ENCODE measurements around the gene GALNT7. TPM values are rescaled to one million over a fixed set of nuclear protein-coding genes. Genes with fewer than 3 reads are reported as not detected.

GALNT7 gene
- total and polyA plus RNA-seq, 10 of the 15 experiments (the other 5 are each of a cell fraction or from before 2014, with no cell fraction given), result 14.2 to 33.2 (median 28.9) TPM

DNA sequence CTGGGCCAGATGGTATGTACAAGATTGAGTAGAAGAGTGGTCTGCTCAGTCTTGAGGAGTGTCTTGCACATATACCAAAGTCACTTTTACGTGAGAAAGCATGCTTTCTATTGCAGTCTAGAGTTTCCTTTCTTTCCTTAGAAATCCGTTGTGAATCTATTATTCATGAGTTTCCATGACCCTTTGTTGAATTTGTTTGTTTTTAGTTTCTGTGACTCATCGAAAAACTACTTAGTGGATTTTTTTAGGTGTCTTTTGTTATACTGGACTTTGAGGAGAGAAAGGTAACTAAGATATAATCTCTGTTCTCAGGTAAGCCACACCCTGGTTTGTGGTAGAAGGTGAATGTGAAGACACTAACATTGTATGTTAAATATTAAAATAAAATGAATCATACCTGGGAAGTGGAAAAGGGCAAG is 23.0 kb downstream of the GALNT7 start (continued):
- TF ChIP-seq, protein P1, sequence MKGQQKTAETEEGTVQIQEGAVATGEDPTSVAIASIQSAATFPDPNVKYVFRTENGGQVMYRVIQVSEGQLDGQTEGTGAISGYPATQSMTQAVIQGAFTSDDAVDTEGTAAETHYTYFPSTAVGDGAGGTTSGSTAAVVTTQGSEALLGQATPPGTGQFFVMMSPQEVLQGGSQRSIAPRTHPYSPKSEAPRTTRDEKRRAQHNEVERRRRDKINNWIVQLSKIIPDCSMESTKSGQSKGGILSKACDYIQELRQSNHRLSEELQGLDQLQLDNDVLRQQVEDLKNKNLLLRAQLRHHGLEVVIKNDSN (IDR thresholded peaks at IDR 0.05; ENCODE audit: borderline replicate concordance, extremely low read length, insufficient read depth, low read depth, low read length), result no peak
- TF ChIP-seq NFYA (IDR thresholded peaks at IDR 0.05; ENCODE audit: borderline replicate concordance, low read depth, low read length), result no peak

DNA sequence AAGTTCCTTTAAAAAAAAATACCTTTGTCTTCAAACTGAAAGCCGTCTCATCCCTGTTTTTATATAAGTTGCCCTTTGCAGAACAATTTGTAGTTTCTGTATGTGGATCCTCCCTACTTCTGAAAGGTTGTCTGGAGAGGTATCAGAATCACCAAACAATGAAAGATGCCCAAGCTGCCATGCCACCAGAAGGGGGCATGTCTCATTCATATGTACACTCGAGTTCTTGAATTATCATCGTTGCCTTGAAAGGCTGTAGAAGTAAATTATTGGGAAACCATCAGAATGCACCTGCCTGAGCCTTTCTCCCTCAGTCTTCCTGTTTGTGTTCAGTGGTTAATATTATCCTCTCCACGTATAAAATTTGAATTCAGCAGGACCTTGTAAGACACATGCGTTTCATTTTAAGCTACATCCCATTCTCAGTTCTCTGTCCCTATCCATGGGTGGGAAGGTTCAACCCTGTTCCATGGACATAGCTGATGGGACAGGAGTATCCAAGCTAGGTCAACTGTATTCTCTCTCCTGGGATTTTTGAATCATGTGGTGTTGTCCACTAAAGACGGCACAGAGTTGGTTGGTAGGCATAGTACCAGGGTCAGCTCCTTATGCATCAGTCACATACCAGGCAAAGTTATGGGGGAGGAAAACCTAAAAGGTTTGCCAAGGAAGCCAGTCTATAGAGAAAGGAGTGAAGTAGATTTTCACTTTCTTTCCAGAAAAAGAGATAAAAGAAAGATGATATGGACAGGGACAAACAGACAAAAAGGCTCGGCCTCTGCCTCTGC is 24.0 kb downstream of the GALNT7 start:
- Histone ChIP-seq H3K79me2 (ENCODE audit: control insufficient read depth, insufficient read depth, low read length) (peaks cover 39% of the 10 kb centered on the region), H4K20me1 (ENCODE audit: control insufficient read depth, insufficient read depth) (no peaks in the 10 kb centered on the region), H2AFZ (ENCODE audit: control insufficient read depth, low read depth, low read length) (no peak overlapping the region), H3K4me1 (ENCODE audit: control insufficient read depth, insufficient read depth, low read length) (peaks cover 15% of the 10 kb centered on the region; the same call in 1 of the 2 replicates), H3K36me3 (ENCODE audit: control insufficient read depth in 2 of 2, insufficient read depth in 2 of 2, low read length in 1 of 2) (no peaks in the 10 kb centered on the region), H3K4me2 (ENCODE audit: control insufficient read depth, insufficient read depth) (no peak overlapping the region), H3K9me3 (replicated peaks; ENCODE audit: control insufficient read depth, insufficient read depth, low read length) (no peaks in the 10 kb centered on the region; the same call in 2 of the 3 replicates), H3K4me3 (no peak overlapping the region), H3K27me3 (replicated peaks in 1 of 2; ENCODE audit: control insufficient read depth in 2 of 2, insufficient read depth in 2 of 2, low read length in 1 of 2) (no peaks in the 10 kb centered on the region), H3K9ac (ENCODE audit: control insufficient read depth, insufficient read depth, low read length) (no peak overlapping the region), H3K27ac (ENCODE audit: control insufficient read depth, insufficient read depth) (no peak overlapping the region)
- 92% methylated on average over 7 of the region's 7 CpGs for WGBS (ENCODE audit: insufficient coverage, insufficient replicate concordance, low lambda C conversion rate, missing lambda C conversion rate)
- ChIA-PET SMC1A (ENCODE audit: uncharacterized antibody, unreplicated experiment) (interaction anchor here (0.5 to 2.4 kb wide), 13 partner anchors 19 to 998 kb away, joined by 3 to 12 read pairs (median 4); no protein-coding TSS in a partner anchor), RAD21 (ENCODE audit: unreplicated experiment) (interaction anchor here (0.9 to 1.8 kb wide), 5 partner anchors 19 to 109 kb away, joined by 3 to 6 read pairs (median 4); no protein-coding TSS in a partner anchor), POLR2A (interaction anchor here (2.0 kb wide), 1 partner anchor 22 kb away, joined by 6 read pairs; no protein-coding TSS in a partner anchor), CTCF (interaction anchor here (0.7 to 2.0 kb wide), 13 partner anchors 11 to 228 kb away, joined by 3 to 25 read pairs (median 4); partner anchors contain the start of gene GALNT7)
- TF ChIP-seq EED (IDR thresholded peaks at IDR 0.05; ENCODE audit: low read depth) (no peak), RAD21 (IDR thresholded peaks at IDR 0.05; ENCODE audit: insufficient read depth, low read depth, low read length) (peak; percentile 34; the same call in 1 of the 2 replicates)
- TF ChIP-seq, protein P2, sequence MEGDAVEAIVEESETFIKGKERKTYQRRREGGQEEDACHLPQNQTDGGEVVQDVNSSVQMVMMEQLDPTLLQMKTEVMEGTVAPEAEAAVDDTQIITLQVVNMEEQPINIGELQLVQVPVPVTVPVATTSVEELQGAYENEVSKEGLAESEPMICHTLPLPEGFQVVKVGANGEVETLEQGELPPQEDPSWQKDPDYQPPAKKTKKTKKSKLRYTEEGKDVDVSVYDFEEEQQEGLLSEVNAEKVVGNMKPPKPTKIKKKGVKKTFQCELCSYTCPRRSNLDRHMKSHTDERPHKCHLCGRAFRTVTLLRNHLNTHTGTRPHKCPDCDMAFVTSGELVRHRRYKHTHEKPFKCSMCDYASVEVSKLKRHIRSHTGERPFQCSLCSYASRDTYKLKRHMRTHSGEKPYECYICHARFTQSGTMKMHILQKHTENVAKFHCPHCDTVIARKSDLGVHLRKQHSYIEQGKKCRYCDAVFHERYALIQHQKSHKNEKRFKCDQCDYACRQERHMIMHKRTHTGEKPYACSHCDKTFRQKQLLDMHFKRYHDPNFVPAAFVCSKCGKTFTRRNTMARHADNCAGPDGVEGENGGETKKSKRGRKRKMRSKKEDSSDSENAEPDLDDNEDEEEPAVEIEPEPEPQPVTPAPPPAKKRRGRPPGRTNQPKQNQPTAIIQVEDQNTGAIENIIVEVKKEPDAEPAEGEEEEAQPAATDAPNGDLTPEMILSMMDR (IDR thresholded peaks at IDR 0.05 in 2 of 3, conservative IDR thresholded peaks at IDR 0.05 in 1 of 3; ENCODE audit: control insufficient read depth in 2 of 3, extremely low read depth in 1 of 3, insufficient read depth in 1 of 3, low read depth in 3 of 3, low read length in 3 of 3), result peak; percentile 9 to 25 (median 11); a peak in 2 of 6 replicates
- no peak for FAIRE-seq
- intact Hi-C loops (cut with micrococcal nuclease; ENCODE audit: unreplicated experiment), result no loop called here
- BruUV-seq (replicated peaks), result no TSS peak
- ATAC-seq, result peak; percentile 44
- in situ Hi-C loops (cut with MboI), result no loop called here
- no peak for DNase-seq (ENCODE audit: low read depth, low spot score)

Measured in GM12878 (cell line).